SJSA1 (cell line): ENCODE results near the gene VPS37D. TPM values are rescaled to one million over a fixed set of nuclear protein-coding genes. Genes with fewer than 3 reads are reported as not detected.
A peak's percentile ranks its signal among the peaks of the same experiment; 100 is the strongest.
"Not testable (repeated sequence)": the region's sequence is repeated elsewhere in the genome, so short reads cannot be mapped to it uniquely, and the experiment has no call there.

Experiments
- DNase-seq, 2 experiments: peaks; one replicate each; pipeline ENCODE4 v3.0.0-alpha.2; 2015 to 2020; ENCODE audit warnings: low spot score in 2 of 2, low read depth in 1 of 2
- H3K27ac ChIP-seq: fragments of 250-450 bp; sonication (Bioruptor Pico); 2 replicates; pipeline ENCODE4 v1.5.1; 2020; ENCODE audit warnings: mild to moderate bottlenecking, moderate library complexity
- H3K27me3 ChIP-seq: fragments of 250-450 bp; sonication (Bioruptor Pico); replicated peaks from 2 replicates; pipeline ENCODE4 v1.5.1; 2020; ENCODE audit warnings: mild to moderate bottlenecking, moderate library complexity
- H3K36me3 ChIP-seq: fragments of 250-450 bp; sonication (Bioruptor Pico); 2 replicates; pipeline ENCODE4 v1.5.1; 2020; ENCODE audit warnings: mild to moderate bottlenecking
- H3K4me1 ChIP-seq: fragments of 250-450 bp; sonication (Bioruptor Pico); replicated peaks from 2 replicates; pipeline ENCODE4 v1.6.1; 2021; ENCODE audit warnings: mild to moderate bottlenecking
- H3K4me3 ChIP-seq: fragments of 250-450 bp; sonication (Bioruptor Pico); 2 replicates; pipeline ENCODE4 v1.5.1; 2020; ENCODE audit warnings: mild to moderate bottlenecking
- H3K9me3 ChIP-seq: fragments of 250-450 bp; sonication (Bioruptor Pico); replicated peaks from 2 replicates; pipeline ENCODE4 v1.5.1; 2020; ENCODE audit warnings: mild to moderate bottlenecking
- total RNA-seq: library from RNA; depleted of rRNA; stranded (reverse); fragments of >200 nt; shearing (Covaris generic); gene quantifications from 2 replicates; pipeline ENCODE4 v1.2.3, GENCODE V29; 2014

Gene VPS37D
- total RNA-seq, 1 experiment from 2014 or later, result 1.8 TPM

DNA sequence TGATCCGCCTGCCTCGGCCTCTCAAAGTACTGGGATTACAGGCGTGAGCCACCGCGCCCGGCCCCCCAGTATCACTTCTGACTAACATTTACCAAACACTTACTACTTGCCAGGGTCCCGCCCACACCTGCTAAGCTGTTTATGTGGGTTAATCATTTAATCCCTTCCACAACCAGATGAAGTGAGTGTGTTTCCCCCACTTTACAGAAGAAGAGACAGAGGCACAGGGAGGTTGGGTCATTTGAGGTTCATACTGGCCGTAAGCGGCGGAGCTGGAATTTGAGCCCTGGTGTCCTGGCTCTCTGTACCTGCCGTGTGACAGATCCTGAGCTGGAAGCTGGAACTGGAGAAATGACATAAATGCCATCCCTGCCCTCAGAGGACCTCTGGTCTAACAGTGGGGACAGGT lies 15.1 kb upstream of the VPS37D start:
- Histone ChIP-seq H3K4me1 (peaks cover 6% of the 10 kb centered on the region), H3K27ac (no peak overlapping the region), H3K4me3 (no peak overlapping the region), H3K27me3 (peaks cover 23% of the 10 kb centered on the region), H3K9me3 (no peaks in the 10 kb centered on the region), H3K36me3 (no peaks in the 10 kb centered on the region)
- no peak for DNase-seq

DNA sequence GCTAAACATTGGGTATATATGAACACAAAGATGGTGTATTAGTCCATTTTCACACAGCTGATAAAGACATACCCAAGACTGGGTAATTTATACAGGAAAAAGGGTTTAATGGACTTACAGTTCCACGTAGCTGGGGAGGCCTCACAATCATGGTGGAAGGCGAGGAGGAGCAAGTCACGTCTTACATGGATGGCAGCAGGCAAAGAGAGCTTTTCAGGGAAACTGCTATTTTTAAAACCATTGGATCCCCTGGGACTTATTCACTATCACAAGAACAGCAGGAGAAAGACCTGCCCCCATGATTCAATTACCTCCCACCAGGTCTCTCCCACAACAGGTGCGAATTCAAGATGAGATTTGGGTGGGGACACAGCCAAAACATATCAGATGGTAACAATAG lies 12.3 kb upstream of the VPS37D start:
- not testable (repeated sequence) for H3K27me3 ChIP-seq, DNase-seq, H3K36me3 ChIP-seq, H3K27ac ChIP-seq, H3K4me1 ChIP-seq, H3K9me3 ChIP-seq, H3K4me3 ChIP-seq

DNA sequence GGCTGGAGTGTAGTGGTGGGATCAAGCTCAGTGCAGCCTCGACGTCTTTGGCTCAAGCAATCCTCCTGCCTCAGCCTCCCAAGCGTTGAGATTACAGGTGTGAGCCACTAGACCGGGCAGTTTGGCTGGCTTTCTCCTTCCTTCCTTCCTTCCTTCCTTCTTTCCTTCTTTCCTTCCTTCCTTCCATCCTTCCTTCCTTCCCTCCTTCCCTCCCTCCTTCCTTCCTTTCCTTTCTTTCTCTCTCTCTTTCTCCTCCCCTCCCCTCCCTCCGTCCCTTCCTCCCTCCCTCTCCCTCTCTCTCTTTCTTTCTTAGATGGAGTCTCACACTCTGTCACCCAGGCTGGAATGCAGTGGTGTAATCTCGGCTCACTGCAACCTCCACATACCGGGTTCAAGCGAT lies 7.6 kb upstream of the VPS37D start:
- peaks cover 4% of the 10 kb centered on the region for H3K27me3 ChIP-seq
- DNase-seq, result no peak
- no peaks in the 10 kb centered on the region for H3K36me3 ChIP-seq
- no peak overlapping the region for H3K4me3 ChIP-seq
- H3K9me3 ChIP-seq, result peaks cover 5% of the 10 kb centered on the region; the same call in 1 of the 2 replicates
- H3K27ac ChIP-seq, result no peak overlapping the region
- H3K4me1 ChIP-seq, result no peaks in the 10 kb centered on the region

GRCh38 chr7:73660594-73660993 lies 7.0 kb upstream of the VPS37D start:
- not testable (repeated sequence) for H3K9me3 ChIP-seq, H3K4me3 ChIP-seq, DNase-seq, H3K4me1 ChIP-seq, H3K36me3 ChIP-seq, H3K27me3 ChIP-seq, H3K27ac ChIP-seq

DNA sequence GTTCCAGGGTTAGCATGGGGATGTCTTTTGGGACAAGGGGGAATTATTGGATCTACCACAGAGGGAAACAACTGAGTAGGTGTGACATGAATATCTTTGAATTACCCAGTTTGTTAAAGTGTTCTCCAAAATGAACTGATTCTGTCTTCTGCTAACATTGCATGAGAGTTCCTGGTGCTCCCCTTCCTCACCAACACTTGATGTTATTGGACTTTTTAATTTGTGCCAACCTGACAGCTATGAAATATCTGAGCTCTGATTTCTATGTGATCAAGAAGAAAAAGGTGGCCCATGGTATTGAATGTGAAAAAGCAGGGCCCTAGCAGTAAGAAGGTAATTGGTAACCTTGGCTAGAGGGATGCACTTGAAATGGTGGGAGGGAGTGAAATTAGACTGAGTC lies 4.6 kb upstream of the VPS37D start:
- no peaks in the 10 kb centered on the region; the same call in 1 of the 2 replicates for H3K36me3 ChIP-seq
- H3K4me1 ChIP-seq, result 0 out of 2 replicates have a peak, but pooled peaks cover 6% of the 10 kb centered on the region
- no peak overlapping the region for H3K27ac ChIP-seq
- peaks cover 5% of the 10 kb centered on the region; the same call in 1 of the 2 replicates for H3K9me3 ChIP-seq
- no peak for DNase-seq
- H3K4me3 ChIP-seq, result no peak overlapping the region
- peaks cover 4% of the 10 kb centered on the region; the same call in 1 of the 2 replicates for H3K27me3 ChIP-seq

DNA sequence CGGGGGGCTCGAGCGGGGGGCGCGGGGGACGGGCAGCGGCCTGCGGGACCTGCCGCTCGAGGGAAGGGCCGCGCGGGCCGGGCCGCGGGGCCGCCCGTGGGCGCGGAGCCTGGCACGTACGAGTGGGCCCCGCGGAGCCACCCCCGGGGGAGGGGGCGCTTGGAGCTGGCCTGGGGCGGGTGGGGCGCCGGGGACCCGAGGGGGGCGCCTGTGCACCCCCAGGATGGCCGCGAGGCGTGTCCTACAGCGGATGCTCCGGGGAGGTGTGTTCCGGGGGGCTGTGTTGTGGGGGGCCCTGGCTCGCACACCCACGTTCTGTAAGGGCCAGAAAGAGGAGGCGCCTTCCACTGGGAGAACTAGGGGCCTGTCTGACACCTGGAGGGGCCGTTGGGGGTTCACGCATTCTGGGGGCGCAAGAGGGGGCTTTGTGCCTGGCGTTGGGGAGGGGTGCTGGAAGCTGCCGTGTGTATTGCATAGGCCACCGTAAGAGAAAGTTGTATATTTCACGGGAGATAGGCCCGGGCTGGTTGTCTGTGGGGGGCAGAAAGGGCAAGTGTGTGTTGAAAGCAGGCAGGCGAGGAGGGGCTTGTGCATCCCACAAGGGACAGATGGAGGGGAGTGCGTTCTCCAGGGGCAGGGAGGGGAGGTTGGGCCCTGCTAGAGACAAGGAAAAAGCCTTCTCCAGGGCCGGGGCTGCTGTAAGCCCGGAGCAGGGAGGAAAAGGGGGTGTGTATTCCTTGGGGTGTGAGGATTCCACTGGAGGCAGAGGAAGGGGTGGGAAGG lies 663 bp downstream of the VPS37D start:
- H3K36me3 ChIP-seq, result no peaks in the 10 kb centered on the region; the same call in 1 of the 2 replicates
- H3K4me3 ChIP-seq, result peak overlapping the region; percentile 65
- no peak for DNase-seq
- no peaks in the 10 kb centered on the region for H3K27me3 ChIP-seq
- no peaks in the 10 kb centered on the region for H3K9me3 ChIP-seq
- no peak overlapping the region for H3K27ac ChIP-seq
- H3K4me1 ChIP-seq, result peaks cover 13% of the 10 kb centered on the region

DNA sequence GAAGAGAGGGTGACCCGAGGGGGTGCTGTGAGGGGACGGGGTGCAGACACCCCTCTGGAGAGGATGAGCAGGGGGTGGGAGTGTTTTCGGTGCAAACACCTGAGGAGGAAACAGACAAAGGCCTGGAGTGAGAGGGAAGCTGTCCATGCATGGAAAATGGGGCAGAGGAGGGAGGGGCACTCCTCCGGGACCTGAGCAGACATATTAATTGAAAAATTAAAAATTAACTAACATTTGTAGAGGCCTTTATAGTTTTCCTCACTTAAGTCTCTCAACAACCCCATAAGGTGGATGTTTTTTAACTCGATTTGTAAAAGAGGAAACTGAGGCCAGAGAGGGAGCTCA lies 1.2 kb downstream of the VPS37D start:
- DNase-seq, result no peak
- no peak overlapping the region for H3K27ac ChIP-seq

DNA sequence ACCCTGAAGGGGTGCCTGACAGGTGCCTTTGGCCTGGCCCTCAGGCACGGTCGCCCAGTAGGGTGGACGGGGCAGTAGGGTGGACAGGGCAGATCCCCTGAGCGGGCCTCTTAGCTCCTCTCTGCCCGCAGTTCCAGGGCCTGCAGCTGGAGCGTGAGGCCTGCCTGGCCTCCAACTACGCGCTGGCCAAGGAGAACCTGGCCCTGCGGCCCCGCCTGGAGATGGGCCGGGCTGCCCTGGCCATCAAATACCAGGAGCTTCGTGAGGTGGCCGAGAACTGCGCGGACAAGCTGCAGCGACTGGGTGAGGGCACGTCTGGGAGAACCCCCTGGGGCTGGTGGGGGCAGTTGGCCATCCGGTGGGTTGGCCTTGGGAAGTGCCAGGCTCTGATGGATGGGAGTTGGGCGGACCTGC lies 1.7 kb downstream of the VPS37D start:
- H3K27me3 ChIP-seq, result no peaks in the 10 kb centered on the region
- peaks cover 13% of the 10 kb centered on the region for H3K4me1 ChIP-seq
- DNase-seq, result no peak
- H3K9me3 ChIP-seq, result no peaks in the 10 kb centered on the region
- H3K36me3 ChIP-seq, result no peaks in the 10 kb centered on the region; the same call in 1 of the 2 replicates
- no peak overlapping the region for H3K27ac ChIP-seq
- no peak overlapping the region for H3K4me3 ChIP-seq

More for the DNA sequence above, 1.2 kb downstream of the VPS37D start:
- no peak overlapping the region for H3K4me3 ChIP-seq
- H3K27me3 ChIP-seq, result no peaks in the 10 kb centered on the region
- H3K9me3 ChIP-seq, result no peaks in the 10 kb centered on the region
- no peaks in the 10 kb centered on the region; the same call in 1 of the 2 replicates for H3K36me3 ChIP-seq
- peaks cover 13% of the 10 kb centered on the region for H3K4me1 ChIP-seq

GRCh38 chr7:73669858-73670385 lies 2.3 kb downstream of the VPS37D start:
- Histone ChIP-seq H3K4me3 (no peak overlapping the region), H3K4me1 (peaks cover 13% of the 10 kb centered on the region), H3K9me3 (no peaks in the 10 kb centered on the region), H3K36me3 (no peaks in the 10 kb centered on the region; the same call in 1 of the 2 replicates), H3K27me3 (no peaks in the 10 kb centered on the region), H3K27ac (no peak overlapping the region)
- DNase-seq, result no peak

DNA sequence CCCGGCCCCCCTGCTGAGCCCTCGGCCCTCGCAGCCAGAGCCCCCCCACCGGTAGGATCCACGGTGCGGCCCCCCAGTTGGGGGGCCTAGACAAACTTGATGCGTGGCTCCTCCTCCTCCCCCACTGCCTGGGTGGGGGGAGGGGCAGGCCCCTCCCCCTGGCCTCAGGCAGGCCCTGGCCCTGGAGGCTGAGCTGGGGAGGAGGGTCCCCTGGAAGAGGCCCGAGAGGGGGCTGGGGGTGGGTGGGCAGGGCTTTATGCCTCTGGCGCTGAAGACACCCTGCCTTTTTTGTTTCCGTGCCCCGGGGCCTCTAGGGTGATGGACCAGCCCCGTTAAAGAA lies 3.7 kb downstream of the VPS37D start:
- Histone ChIP-seq H3K4me1 (peaks cover 10% of the 10 kb centered on the region), H3K27ac (no peak overlapping the region), H3K27me3 (no peaks in the 10 kb centered on the region), H3K4me3 (no peak overlapping the region), H3K9me3 (no peaks in the 10 kb centered on the region), H3K36me3 (no peaks in the 10 kb centered on the region; the same call in 1 of the 2 replicates)
- DNase-seq, result no peak

DNA sequence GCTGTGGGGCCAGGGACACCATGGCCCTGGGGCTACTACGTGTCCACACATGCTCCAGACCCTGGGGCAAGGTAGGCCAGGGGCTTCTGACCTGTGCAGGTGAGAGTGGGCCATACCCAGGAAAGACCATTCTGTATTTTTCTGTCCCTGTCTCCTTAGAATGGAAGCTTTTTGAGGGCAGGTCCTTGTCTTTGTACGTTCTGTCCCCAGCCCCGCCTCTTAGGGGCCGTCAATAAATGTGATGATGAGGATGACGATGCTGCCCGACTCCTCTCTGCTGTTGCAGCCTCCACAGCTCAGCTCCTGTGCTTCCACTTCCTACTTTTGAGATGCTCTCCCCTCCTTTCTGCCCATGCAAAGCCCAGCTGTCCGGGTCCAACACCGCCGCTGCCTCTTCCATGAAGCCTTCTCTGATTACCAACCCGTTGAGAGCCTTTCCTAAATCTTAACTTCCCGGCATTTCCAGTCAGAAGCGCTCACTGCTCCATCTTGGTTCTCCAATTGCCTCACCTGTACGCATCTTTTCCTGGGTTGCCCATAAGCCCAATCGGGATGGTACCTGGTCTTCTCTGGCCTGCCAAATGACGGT lies 4.3 kb downstream of the VPS37D start:
- no peaks in the 10 kb centered on the region; the same call in 1 of the 2 replicates for H3K36me3 ChIP-seq
- peaks cover 10% of the 10 kb centered on the region for H3K4me1 ChIP-seq
- no peak for DNase-seq

GRCh38 chr7:73674468-73675124 lies 7.0 kb downstream of the VPS37D start:
- Histone ChIP-seq H3K27ac (no peak overlapping the region), H3K4me1 (no peaks in the 10 kb centered on the region), H3K9me3 (no peaks in the 10 kb centered on the region), H3K27me3 (no peaks in the 10 kb centered on the region), H3K36me3 (peaks cover 18% of the 10 kb centered on the region), H3K4me3 (no peak overlapping the region)
- no peak for DNase-seq

More for the DNA sequence above, 4.3 kb downstream of the VPS37D start:
- Histone ChIP-seq H3K9me3 (no peaks in the 10 kb centered on the region), H3K27ac (no peak overlapping the region), H3K27me3 (no peaks in the 10 kb centered on the region), H3K4me3 (no peak overlapping the region)

- H3K27ac ChIP-seq, H3K4me1 ChIP-seq, H3K9me3 ChIP-seq, H3K27me3 ChIP-seq, H3K4me3 ChIP-seq, DNase-seq: not testable (repeated sequence)
- H3K36me3 ChIP-seq, result peaks cover 22% of the 10 kb centered on the region
Observed at GRCh38 chr7:73676062-73676461, 8.4 kb downstream of the VPS37D start.

GRCh38 chr7:73678862-73679261 lies 11.2 kb downstream of the VPS37D start:
- no peaks in the 10 kb centered on the region for H3K27me3 ChIP-seq
- H3K36me3 ChIP-seq, result peaks cover 37% of the 10 kb centered on the region
- H3K9me3 ChIP-seq, result no peaks in the 10 kb centered on the region
- H3K27ac ChIP-seq, result no peak overlapping the region
- DNase-seq, result no peak
- H3K4me1 ChIP-seq, result peaks cover 17% of the 10 kb centered on the region
- H3K4me3 ChIP-seq, result no peak overlapping the region
